Upper lobe of left lung (tissue), 6 donors: ENCODE data around the gene GCSH. TPM values are rescaled to one million over a fixed set of nuclear protein-coding genes. Genes with fewer than 3 reads are reported as not detected.

Experiments
- ATAC-seq, 2 donors: fragments of 200-7000 bp; cut with Tn5 transposase; one replicate each; pipeline ENCODE4 v1.9.1; 2022; ENCODE audit warnings: mild to moderate bottlenecking in 2 of 2, moderate library complexity in 2 of 2; ENCODE audit not compliant: low FRiP score in 2 of 2
- DNase-seq, 2 donors: peaks; one replicate each; pipeline ENCODE4 v3.0.0-alpha.2; 2019 to 2020
- H3K27ac ChIP-seq, 4 donors: fragments of 200-600 bp; sonication (generic); one replicate each; pipeline ENCODE4 v1.5.1; 2016 to 2019
- H3K27me3 ChIP-seq, 4 donors: fragments of 200-600 bp; sonication (generic); one replicate each; pipeline ENCODE4 v1.5.1; 2017 to 2019
- H3K36me3 ChIP-seq, 4 donors: fragments of 200-600 bp; sonication (generic); one replicate each; pipeline ENCODE4 v1.5.1; 2016 to 2019
- H3K4me1 ChIP-seq, 4 donors: fragments of 200-600 bp; sonication (generic); one replicate each; pipeline ENCODE4 v1.5.1; 2018 to 2019
- H3K4me3 ChIP-seq, 4 donors: fragments of 200-600 bp; sonication (generic); one replicate each; pipeline ENCODE4 v1.5.1; 2017 to 2019; ENCODE audit warnings: mild to moderate bottlenecking in 2 of 4, moderate library complexity in 1 of 4
- H3K9me3 ChIP-seq, 4 donors: fragments of 200-600 bp; sonication (generic); one replicate each; pipeline ENCODE4 v1.5.1; 2018 to 2019
- EP300 ChIP-seq, 4 donors: sonication (generic); formaldehyde crosslinking; IDR thresholded peaks; one replicate each; pipeline ENCODE4 v1.5.1; 2017; ENCODE audit warnings: antibody characterized with exemption in 4 of 4, control low read depth in 2 of 4
- POLR2A ChIP-seq, 4 donors: fragments of 450-650 bp; IDR thresholded peaks; one replicate each; pipeline ENCODE4 v1.5.1; 2016 to 2017; ENCODE audit warnings: antibody characterized with exemption in 4 of 4, mild to moderate bottlenecking in 2 of 4
- POLR2AphosphoS5 ChIP-seq, 2 donors: sonication (generic); formaldehyde crosslinking; IDR thresholded peaks; one replicate each; pipeline ENCODE4 v1.5.1; 2017; ENCODE audit warnings: antibody characterized with exemption in 2 of 2
- WGBS, 2 donors: methylation state at CpG; one replicate each; pipeline ENCODE4 v1.1.5; 2017 to 2018; 5-methylcytosine and 5-hydroxymethylcytosine counted together
- total RNA-seq, 6 donors: library from RNA; depleted of rRNA in 4 of 6; stranded (reverse); fragments of >200 nt in 4 of 6; gene quantifications; one replicate each; pipeline versions ENCODE4 v1.1.0 to v1.2.1, GENCODE V29; 2016 to 2021
- TF ChIP-seq, protein P1 (sequence below), 6 experiments: fragments of 450-650 bp in 4 of 6; fragments of 200-600 bp in 2 of 6; sonication (generic) in 2 of 6; IDR thresholded peaks; one replicate each; pipeline ENCODE4 v1.5.1; 2016 to 2019; ENCODE audit warnings: antibody characterized with exemption in 6 of 6
- donor health status: DM: no; HTN: no; CAD: no; lungs with moderate emphysema.
- donor health status: DM: no; HTN: yes; CAD: no; lungs with severe emphysema.

GCSH gene
- 10 to 100 TPM in 4 of 6 donors, 1 to 10 TPM in 2; 6.2 to 16.9 (median 11.9) TPM for total RNA-seq

DNA sequence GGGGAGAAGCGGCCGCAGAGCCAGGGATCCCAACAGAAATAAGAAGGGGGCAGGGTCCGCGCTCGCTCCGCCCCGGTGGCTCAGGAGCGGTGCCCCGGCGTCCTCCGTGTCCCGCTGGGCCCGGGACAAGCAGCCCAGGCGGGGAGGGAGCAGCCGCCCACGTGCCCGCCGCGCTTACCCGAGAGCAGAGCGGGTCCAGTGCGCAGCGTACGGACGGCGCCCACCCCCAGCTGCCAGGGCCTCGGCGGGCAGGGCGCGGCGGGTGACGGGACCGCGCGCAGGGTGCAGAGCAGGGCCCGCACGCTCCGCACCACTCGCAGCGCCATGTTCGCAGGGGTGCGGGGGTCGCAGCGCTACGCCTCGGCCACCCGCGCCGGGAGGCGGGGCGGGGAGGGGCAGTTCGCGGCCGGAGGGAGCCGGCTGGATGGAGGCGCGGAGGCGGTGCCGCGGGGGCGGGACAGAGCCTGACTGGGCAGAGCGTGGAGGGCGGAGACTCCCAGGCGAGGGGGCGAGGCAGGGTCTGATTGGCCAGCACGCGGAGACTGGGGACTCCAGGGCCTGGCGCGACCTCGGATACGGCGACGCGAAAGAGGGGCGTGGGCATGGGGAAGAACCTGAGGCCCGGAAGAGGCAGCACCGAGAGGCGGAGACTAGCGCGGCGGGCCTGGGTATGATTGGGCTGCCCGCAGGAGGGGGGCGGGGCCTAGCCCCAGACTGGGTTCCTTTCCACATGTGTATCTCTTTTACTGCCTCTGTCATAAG is at the start of gene GCSH:
Gene GCSH, minus strand, starts transcription at position 443 of the 762 bp plus-strand sequence. Its CDS starts 117 bp downstream, at position 326.
- ATAC-seq = peak; percentile 100

DNA sequence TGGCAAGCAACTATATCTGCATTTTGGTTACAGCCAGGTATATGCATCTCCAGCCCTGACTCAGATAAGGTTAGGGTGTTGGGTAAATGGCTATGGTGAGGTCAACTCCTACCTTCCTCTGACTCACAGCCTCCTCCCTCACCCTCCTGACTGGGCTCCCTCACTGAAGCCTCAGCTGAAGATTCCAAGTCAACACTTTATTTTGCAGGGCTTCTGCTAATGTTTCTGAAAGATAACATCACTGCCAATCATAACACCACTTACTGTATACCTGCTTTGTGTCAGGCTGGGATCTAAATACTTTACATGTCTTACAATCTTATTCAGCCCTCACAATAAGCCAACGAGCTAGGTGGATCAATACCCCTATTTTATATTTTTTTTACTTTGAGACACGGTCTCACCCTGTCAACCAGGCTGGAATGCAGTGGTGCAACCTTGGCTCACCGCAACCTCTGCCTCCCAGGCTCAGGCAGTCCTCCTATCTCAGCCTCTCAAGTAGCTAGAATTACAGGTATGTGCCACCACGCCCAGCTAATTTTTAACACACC is 47.8 kb upstream of the GCSH start:
- WGBS, 2 donors = 62% methylated on average over 4 of the region's 4 CpGs

More for the DNA sequence above, at the start of gene GCSH:
- Histone ChIP-seq H3K9me3 (no peaks in the 10 kb centered on the region), H3K36me3 (no peaks in the 10 kb centered on the region), H3K27me3 (no peaks in the 10 kb centered on the region), H3K4me1 (peaks cover 0 to 7% (median 1%) of the 10 kb centered on the region in 4 donors), H3K4me3 (peak within 1 kb of the TSS; percentile 77 to 97 (median 86)), H3K27ac (peak within 1 kb of the TSS; percentile 66 to 80 (median 76))
- TF ChIP-seq POLR2AphosphoS5 (IDR thresholded peaks at IDR 0.05) (peak; percentile 34 to 37), POLR2A (IDR thresholded peaks at IDR 0.05) (peak in 2 of 4 donors; percentile 9 to 56), EP300 (IDR thresholded peaks at IDR 0.05) (no peak)
- TF ChIP-seq, protein P1, sequence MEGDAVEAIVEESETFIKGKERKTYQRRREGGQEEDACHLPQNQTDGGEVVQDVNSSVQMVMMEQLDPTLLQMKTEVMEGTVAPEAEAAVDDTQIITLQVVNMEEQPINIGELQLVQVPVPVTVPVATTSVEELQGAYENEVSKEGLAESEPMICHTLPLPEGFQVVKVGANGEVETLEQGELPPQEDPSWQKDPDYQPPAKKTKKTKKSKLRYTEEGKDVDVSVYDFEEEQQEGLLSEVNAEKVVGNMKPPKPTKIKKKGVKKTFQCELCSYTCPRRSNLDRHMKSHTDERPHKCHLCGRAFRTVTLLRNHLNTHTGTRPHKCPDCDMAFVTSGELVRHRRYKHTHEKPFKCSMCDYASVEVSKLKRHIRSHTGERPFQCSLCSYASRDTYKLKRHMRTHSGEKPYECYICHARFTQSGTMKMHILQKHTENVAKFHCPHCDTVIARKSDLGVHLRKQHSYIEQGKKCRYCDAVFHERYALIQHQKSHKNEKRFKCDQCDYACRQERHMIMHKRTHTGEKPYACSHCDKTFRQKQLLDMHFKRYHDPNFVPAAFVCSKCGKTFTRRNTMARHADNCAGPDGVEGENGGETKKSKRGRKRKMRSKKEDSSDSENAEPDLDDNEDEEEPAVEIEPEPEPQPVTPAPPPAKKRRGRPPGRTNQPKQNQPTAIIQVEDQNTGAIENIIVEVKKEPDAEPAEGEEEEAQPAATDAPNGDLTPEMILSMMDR (IDR thresholded peaks at IDR 0.05) = no peak
- peak; percentile 99 for DNase-seq
- WGBS, 2 donors = 1% methylated on average over 16 to 57 of the region's 83 CpGs

DNA sequence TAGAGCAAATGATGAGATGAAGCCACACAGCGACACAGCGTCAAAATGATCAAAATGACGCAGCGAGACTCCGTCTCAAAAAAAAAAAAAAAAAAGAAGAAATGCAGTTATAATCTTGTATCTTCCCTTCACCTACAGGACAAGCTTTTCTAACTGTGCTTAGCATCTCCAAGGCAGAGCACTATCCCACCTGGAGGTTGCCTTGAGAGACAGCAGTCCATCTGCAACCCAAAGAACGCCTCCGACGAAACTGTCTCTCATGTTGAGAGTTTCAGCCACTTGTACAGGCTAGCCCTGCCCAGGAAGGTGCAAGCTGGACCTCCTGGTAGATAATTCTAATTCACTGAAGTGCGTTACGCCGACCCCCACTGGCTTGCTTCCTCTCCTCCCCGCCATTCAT is 46.7 kb upstream of the GCSH start:
- no peaks in the 10 kb centered on the region for H3K9me3 ChIP-seq
- TF ChIP-seq POLR2A (IDR thresholded peaks at IDR 0.05) (no peak), POLR2AphosphoS5 (IDR thresholded peaks at IDR 0.05) (no peak), EP300 (IDR thresholded peaks at IDR 0.05) (no peak)
- TF ChIP-seq, protein P1 (IDR thresholded peaks at IDR 0.05) = no peak
- 78 to 82% methylated on average over 12 of the region's 12 CpGs for WGBS, 2 donors
- no peak overlapping the region for H3K4me3 ChIP-seq
- no peak for ATAC-seq
- H3K4me1 ChIP-seq = no peaks in the 10 kb centered on the region
- DNase-seq = no peak
- no peaks in the 10 kb centered on the region for H3K36me3 ChIP-seq
- no peaks in the 10 kb centered on the region for H3K27me3 ChIP-seq
- H3K27ac ChIP-seq = no peak overlapping the region

More for the DNA sequence above, 47.8 kb upstream of the GCSH start:
- peak in 1 of 2 donors; percentile 25 for ATAC-seq
- TF ChIP-seq, protein P1 (IDR thresholded peaks at IDR 0.05) = no peak
- TF ChIP-seq POLR2AphosphoS5 (IDR thresholded peaks at IDR 0.05) = no peak
- Histone ChIP-seq H3K9me3 (no peaks in the 10 kb centered on the region), H3K4me1 (no peaks in the 10 kb centered on the region), H3K27me3 (no peaks in the 10 kb centered on the region), H3K4me3 (no peak overlapping the region), H3K36me3 (no peaks in the 10 kb centered on the region), H3K27ac (no peak overlapping the region)
- no peak for DNase-seq

DNA sequence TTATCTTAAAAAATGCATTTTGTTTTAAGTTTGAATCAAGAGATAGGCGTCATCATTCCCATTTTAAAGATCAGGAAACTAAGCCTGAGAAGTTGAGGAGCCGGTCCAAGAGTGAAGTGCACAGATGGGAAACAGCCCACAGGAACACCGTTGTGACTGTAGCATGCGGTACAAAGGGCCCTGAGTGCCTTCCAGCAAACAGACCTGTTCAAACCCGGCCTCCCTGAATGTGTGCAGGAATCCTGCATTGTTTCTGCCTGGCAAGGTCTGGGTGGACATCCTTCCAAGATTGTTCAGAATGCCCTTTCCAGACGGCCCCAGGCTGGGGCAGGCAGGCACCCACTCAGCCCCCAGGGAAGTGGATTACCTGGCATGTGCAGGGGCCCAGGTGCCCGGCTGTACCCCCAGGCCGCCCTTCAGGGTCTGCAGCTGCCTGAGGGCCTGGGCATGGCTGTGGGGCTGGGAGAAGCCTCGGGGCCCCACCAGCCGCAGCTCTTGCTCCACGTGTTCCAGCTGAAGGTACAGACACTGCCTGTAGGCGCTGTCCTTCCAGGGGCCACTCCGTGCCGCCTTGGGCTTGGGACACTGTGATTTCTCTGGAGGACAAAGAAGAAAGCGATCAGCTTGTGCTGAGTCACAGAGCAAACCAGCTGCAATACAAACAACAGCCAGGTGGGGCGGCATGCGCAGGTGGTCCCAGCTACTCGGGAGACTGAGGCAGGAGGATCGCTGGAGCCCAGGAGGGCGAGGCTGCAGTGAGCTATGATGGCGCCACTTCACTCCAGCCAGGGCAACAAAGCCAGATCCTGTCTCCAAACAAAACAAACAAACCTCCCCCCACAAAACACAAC is 45.0 kb upstream of the GCSH start:
- Histone ChIP-seq H3K27me3 (no peaks in the 10 kb centered on the region), H3K4me3 (no peak overlapping the region), H3K27ac (no peak overlapping the region), H3K4me1 (no peaks in the 10 kb centered on the region), H3K36me3 (no peaks in the 10 kb centered on the region), H3K9me3 (no peaks in the 10 kb centered on the region)
- DNase-seq (peak in 1 of 2 donors; percentile 71), ATAC-seq (no peak)
- no peak for TF ChIP-seq POLR2AphosphoS5 (IDR thresholded peaks at IDR 0.05)
- TF ChIP-seq, protein P1 (IDR thresholded peaks at IDR 0.05) = no peak
- TF ChIP-seq EP300 (IDR thresholded peaks at IDR 0.05) = no peak
- no peak for TF ChIP-seq POLR2A (IDR thresholded peaks at IDR 0.05)
- 81 to 84% methylated on average over 10 to 19 of the region's 21 CpGs for WGBS, 2 donors
